ENCODE data around the gene ZNF644.

The ZNF644 gene

DNA sequence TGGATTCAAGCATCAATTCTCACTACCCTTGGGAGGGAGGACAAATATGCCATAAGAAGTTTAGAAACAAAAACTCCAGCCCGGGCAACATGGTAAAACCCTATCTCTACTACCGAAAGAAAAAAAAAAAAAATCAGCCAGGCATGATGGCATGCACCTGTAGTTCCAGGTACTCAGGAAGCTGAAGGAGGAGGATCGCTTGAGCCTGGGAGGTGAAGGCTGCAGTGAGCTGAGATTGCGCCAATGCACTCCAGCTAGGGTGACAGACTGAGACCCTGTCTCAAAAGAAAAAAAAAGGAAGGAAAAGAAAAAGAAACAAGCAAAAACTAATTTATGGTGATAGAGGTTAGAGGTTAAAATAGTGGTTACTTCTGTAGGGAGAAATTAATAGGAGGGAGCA, 9.6 kb downstream of the ZNF644 start:
- TF ChIP-seq ZNF274 (IDR thresholded peaks at IDR 0.05; ENCODE audit: low read depth, low read length), result no peak
- H3K4me3 ChIP-seq (ENCODE audit: low read length), result no peak overlapping the region

GRCh38 chr1:91011726-91012125, 10.1 kb downstream of the ZNF644 start:
- TF ChIP-seq ZNF274 (IDR thresholded peaks at IDR 0.05; ENCODE audit: low read depth, low read length), result no peak
- no peak overlapping the region for H3K4me3 ChIP-seq (ENCODE audit: low read length)

- TF ChIP-seq ZNF274 (IDR thresholded peaks at IDR 0.05; ENCODE audit: low read depth, low read length), result no peak
- H3K4me3 ChIP-seq (ENCODE audit: low read length), result no peak overlapping the region
These were observed 14.0 kb downstream of the ZNF644 start for GRCh38 chr1:91007827-91008226.

- H3K4me3 ChIP-seq (ENCODE audit: low read length), result no peak overlapping the region
- TF ChIP-seq ZNF274 (IDR thresholded peaks at IDR 0.05; ENCODE audit: low read depth, low read length), result no peak
These were observed 14.7 kb downstream of the ZNF644 start for GRCh38 chr1:91007092-91007491.

GRCh38 chr1:91006113-91006908, 15.5 kb downstream of the ZNF644 start:
- no peak for TF ChIP-seq ZNF274 (IDR thresholded peaks at IDR 0.05; ENCODE audit: low read depth, low read length)
- H3K4me3 ChIP-seq (ENCODE audit: low read length), result no peak overlapping the region

- TF ChIP-seq ZNF274 (IDR thresholded peaks at IDR 0.05; ENCODE audit: low read depth, low read length), result no peak
- H3K4me3 ChIP-seq (ENCODE audit: low read length), result no peak overlapping the region
These were observed 16.6 kb downstream of the ZNF644 start for GRCh38 chr1:91005285-91005684.

- no peak for TF ChIP-seq ZNF274 (IDR thresholded peaks at IDR 0.05; ENCODE audit: low read depth, low read length)
- H3K4me3 ChIP-seq (ENCODE audit: low read length), result no peak overlapping the region
These were observed 17.7 kb downstream of the ZNF644 start for GRCh38 chr1:91004145-91004544.

DNA sequence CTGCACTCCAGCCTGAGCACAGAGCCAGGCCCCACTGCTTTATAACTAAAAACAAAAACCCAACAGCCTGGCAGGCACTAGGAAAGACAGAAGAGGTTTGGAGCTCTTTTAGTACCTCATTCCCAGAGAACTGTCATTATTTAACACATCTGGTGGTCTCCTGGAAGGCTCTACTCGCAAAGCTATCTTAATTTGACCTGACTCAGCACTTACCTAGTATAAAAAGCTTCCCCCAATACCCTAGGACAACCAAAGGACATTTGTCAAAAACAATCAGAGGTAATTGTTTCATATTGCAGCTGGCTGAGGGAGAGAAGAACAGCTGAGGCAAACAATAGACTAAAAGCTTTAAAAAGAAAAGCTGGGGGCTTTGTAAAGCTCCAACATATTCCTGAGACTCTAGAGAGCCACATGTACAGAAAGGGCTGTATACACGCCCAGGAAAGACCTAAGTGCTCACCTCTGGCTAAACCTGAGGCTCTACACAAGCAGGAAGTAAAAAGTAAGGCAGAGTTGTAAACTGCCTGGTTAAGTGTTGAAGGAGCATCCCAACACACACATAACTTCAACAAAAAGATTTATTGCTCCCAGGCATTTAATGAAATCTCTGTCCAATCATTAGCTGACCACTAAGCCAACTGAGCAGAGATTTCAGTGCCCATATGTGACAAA, 25.0 kb downstream of the ZNF644 start:
- no peak overlapping the region for H3K4me3 ChIP-seq (ENCODE audit: low read length)
- TF ChIP-seq ZNF274 (IDR thresholded peaks at IDR 0.05; ENCODE audit: low read depth, low read length), result no peak

GRCh38 chr1:90995311-90995894, 26.4 kb downstream of the ZNF644 start:
- no peak for TF ChIP-seq ZNF274 (IDR thresholded peaks at IDR 0.05; ENCODE audit: low read depth, low read length)
- no peak overlapping the region for H3K4me3 ChIP-seq (ENCODE audit: low read length)

DNA sequence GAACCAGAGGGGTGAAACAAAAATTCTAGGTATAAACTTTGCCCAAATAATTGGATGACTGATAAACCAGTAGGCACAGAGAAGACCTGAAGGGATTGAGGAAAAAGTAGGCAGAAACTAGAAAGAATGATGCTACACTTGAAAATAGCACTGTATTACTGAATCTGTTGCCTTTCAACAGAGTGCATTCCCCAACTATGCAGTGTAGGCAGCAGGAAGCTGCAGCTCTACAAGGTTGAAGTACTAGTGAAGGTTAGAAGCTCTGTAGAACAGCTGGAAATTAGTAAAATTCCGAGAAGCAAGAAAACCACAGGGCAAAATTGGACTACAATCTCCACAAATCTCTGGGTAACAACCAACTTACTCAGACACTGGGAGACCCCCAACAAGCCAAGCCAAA, 27.4 kb downstream of the ZNF644 start:
- no peak for TF ChIP-seq ZNF274 (IDR thresholded peaks at IDR 0.05; ENCODE audit: low read depth, low read length)
- no peak overlapping the region for H3K4me3 ChIP-seq (ENCODE audit: low read length)

DNA sequence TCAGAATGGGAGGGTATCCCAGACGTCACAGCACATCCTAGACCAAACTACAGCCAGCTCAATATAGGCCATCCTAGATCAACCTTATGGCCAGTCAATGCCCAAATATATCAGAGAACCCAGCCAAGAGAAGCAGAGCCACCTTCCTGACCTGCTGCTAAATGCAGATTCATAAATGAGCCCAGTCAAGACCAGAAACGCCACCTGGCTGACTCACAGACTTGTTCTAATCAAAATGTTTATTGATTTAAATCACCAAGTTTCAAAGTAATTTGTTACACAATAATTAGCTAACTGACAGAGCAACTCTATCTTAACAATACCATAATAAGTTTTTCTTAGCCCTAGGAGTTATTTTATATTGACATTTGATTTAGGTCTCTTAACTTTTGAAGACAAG, 28.6 kb downstream of the ZNF644 start:
- TF ChIP-seq ZNF274 (IDR thresholded peaks at IDR 0.05; ENCODE audit: low read depth, low read length), result no peak
- H3K4me3 ChIP-seq (ENCODE audit: low read length), result no peak overlapping the region

DNA sequence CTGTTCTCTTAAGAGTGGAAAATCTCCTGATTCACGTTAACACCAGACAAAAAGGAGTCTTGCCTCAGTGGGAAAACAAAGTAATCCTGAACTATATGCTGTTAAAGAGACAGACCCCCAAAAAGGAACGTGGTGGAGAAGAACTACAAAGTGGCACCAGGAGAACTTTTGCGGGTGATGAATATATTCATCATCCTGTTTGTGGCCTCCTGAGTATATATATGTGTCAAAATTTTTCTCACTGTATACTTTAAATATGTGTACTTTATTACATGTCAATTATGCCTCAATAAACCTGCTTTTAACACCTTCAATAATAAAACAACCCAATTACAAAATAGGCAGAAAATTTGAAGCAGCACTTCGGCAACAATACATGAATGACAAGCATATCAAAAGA, 31.1 kb downstream of the ZNF644 start:
- TF ChIP-seq ZNF274 (IDR thresholded peaks at IDR 0.05; ENCODE audit: low read depth, low read length), result no peak

DNA sequence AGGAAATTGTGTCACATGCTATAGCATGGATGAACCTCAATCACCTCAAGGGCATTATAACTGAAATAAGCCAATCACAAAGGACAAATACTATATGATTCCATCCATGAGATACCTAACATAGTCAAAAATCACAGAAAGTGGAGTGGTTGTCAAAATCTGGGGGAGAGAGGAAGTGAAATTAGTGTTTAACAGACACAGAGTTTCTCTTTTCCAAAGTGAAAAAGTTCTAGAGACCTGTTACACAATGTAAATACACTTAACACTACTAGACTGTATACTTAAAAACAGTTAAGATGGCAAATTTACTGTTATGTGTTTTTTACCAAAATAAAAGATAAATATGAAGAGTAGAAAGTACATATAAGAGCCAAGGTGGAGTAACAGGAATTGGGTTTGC, 31.8 kb downstream of the ZNF644 start:
- TF ChIP-seq ZNF274 (IDR thresholded peaks at IDR 0.05; ENCODE audit: low read depth, low read length), result no peak
- H3K4me3 ChIP-seq (ENCODE audit: low read length), result no peak overlapping the region

More for the DNA sequence above, 31.1 kb downstream of the ZNF644 start:
- no peak overlapping the region for H3K4me3 ChIP-seq (ENCODE audit: low read length)

DNA sequence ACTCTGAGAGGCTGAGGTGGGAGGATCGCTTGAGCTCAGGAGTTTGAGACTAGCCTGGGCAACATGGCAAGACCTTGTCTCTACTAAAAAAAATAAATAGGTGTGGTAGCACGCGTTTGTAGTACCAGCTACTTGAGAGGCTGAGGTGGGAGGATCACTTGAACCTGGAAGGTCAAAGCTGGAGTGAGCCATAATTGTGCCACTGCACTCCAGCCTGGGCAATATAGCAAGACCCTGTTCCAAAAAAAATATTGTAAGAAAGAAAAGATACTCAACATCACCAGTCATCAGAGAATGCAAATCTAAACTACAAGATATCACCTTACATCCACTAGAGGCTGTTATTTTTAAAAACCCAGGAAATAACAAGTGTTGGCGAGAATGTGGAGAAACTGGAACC, 32.5 kb downstream of the ZNF644 start:
- TF ChIP-seq ZNF274 (IDR thresholded peaks at IDR 0.05; ENCODE audit: low read depth, low read length), result no peak
- H3K4me3 ChIP-seq (ENCODE audit: low read length), result no peak overlapping the region

GRCh38 chr1:90987841-90988240, 34.0 kb downstream of the ZNF644 start:
- no peak overlapping the region for H3K4me3 ChIP-seq (ENCODE audit: low read length)
- TF ChIP-seq ZNF274 (IDR thresholded peaks at IDR 0.05; ENCODE audit: low read depth, low read length), result no peak

All from GM08714 (cell line).